ENCODE data around the gene P2RX6.

P2RX6 gene

GRCh38 chr22:21074102-21074715 is 59.2 kb downstream of the P2RX6 start:
- DNase-seq (ENCODE audit: low spot score), result no peak

- no peak for DNase-seq (ENCODE audit: low spot score)
These were observed 60.7 kb downstream of the P2RX6 start for GRCh38 chr22:21075516-21076138.

GRCh38 chr22:21076912-21077625 is 62.1 kb downstream of the P2RX6 start:
- no peak for DNase-seq (ENCODE audit: low spot score)

Small RNAs within 50 kb of the gene (small RNA-seq; reads per million reads assigned to genes)
- gene MIR649, result 0 reads per million in 2 experiments
